Right lobe of liver (tissue), 6 donors: ENCODE results near the gene EMC9. TPM values are rescaled to one million over a fixed set of nuclear protein-coding genes. Genes with fewer than 3 reads are reported as not detected.

Experiments used
- ATAC-seq, 4 donors: fragments of 200-7000 bp; cut with Tn5 transposase; one replicate each; pipeline ENCODE4 v1.9.1; 2020; ENCODE audit warnings: mild to moderate bottlenecking in 4 of 4, moderate library complexity in 4 of 4
- DNase-seq, 3 donors: peaks; one replicate each; pipeline ENCODE4 v3.0.0-alpha.2; 2020
- H3K27ac ChIP-seq, 3 donors: fragments of 200-600 bp; one replicate each; pipeline ENCODE4 v1.8.0; 2022
- H3K27me3 ChIP-seq, 2 donors: fragments of 200-600 bp; one replicate each; pipeline ENCODE4 v1.8.0; 2022
- H3K36me3 ChIP-seq, 4 donors: fragments of 200-600 bp; sonication (generic) in 1 of 4; one replicate each; pipeline versions ENCODE4 v1.5.1 to v1.8.0; 2017 to 2022; ENCODE audit warnings: control low read depth in 1 of 4
- H3K4me1 ChIP-seq, 4 donors: fragments of 200-600 bp; sonication (generic) in 1 of 4; one replicate each; pipeline versions ENCODE4 v1.5.1 to v1.8.0; 2017 to 2022; ENCODE audit warnings: control low read depth in 1 of 4
- H3K4me3 ChIP-seq, 3 donors: fragments of 200-600 bp; one replicate each; pipeline ENCODE4 v1.8.0; 2022
- H3K9me3 ChIP-seq, 4 donors: fragments of 200-600 bp; sonication (generic) in 1 of 4; one replicate each; pipeline versions ENCODE4 v1.5.1 to v1.8.0; 2017 to 2022; ENCODE audit warnings: control low read depth in 1 of 4
- CTCF ChIP-seq, 4 donors: fragments of 200-600 bp in 3 of 4; fragments of 450-650 bp in 1 of 4; IDR thresholded peaks; one replicate each; pipeline versions ENCODE4 v1.5.1 to v1.8.0; 2016 to 2022; ENCODE audit warnings: antibody characterized with exemption in 4 of 4, mild to moderate bottlenecking in 2 of 4
- POLR2A ChIP-seq: fragments of 450-650 bp; IDR thresholded peaks from one replicate; pipeline ENCODE4 v1.6.1; 2017; ENCODE audit warnings: antibody characterized with exemption, mild to moderate bottlenecking
- WGBS: methylation state at CpG from one replicate; pipeline ENCODE4 v1.1.6; 2018; ENCODE audit warnings: low coverage, low lambda C conversion rate; ENCODE audit not compliant: insufficient coverage; ENCODE audit errors: missing lambda C conversion rate; 5-methylcytosine and 5-hydroxymethylcytosine counted together
- intact Hi-C, 2 donors: fragments of 100-400 bp; cut with DNase I; formaldehyde crosslinking; loops; one replicate each; pipeline versions ENCODE4 v1.11.2 to v1.14.1; 2022
- total RNA-seq, 6 experiments: library from RNA; depleted of rRNA in 2 of 6; stranded (reverse); fragments of >200 nt in 2 of 6; fragmentation: NEBNext Ultra II Directional in 3 of 6; extraction: Animal tissue kit (Norgen Biotek cat#: 25700) in 3 of 6; gene quantifications; one replicate each; pipeline versions ENCODE4 v1.1.0 to v1.2.4, GENCODE V29; 2016 to 2023
- donor health status: DM: no; HTN: yes; CAD: no.
- donor health status: DM: no; HTN: no; CAD: no.
- donor health status: DM: no; HTN: no; CAD: no.
- donor health status: DM: no; HTN: yes; CAD: no.
- donor health status: DM: no; HTN: yes; CAD: no.

EMC9 gene
- total RNA-seq, 6 experiments from 2014 or later = 10.2 to 21.4 (median 11.9) TPM

GRCh38 chr14:24135834-24136683 is 5.3 kb downstream of the EMC9 start, which contains the start of gene PSME1:
Gene PSME1 (plus strand): TSS chr14:24136194. CDS start chr14:24136263, 69 bp downstream.
- DNase-seq = peak; percentile 97 to 98 (median 98)
- Histone ChIP-seq H3K4me1 (peaks cover 0 to 52% (median 13%) of the 10 kb centered on the region in 4 donors), H3K4me3 (peak within 1 kb of the TSS; percentile 95 to 99 (median 98)), H3K27ac (peak within 1 kb of the TSS; percentile 87 to 98 (median 94)), H3K27me3 (no peaks in the 10 kb centered on the region), H3K36me3 (peaks cover 0 to 21% (median 4%) of the 10 kb centered on the region in 4 donors), H3K9me3 (no peaks in the 10 kb centered on the region)
- ATAC-seq = peak; percentile 90 to 97 (median 94)
- intact Hi-C loops = no loop called here
- TF ChIP-seq CTCF (IDR thresholded peaks at IDR 0.05) (peak in 1 of 4 donors; percentile 12), POLR2A (peak; percentile 34)
- WGBS = 0% methylated on average over 11 of the region's 75 CpGs

GRCh38 chr14:24135584-24135833 is 5.9 kb downstream of the EMC9 start:
- Histone ChIP-seq H3K27ac (peak overlapping the region in 2 of 3 donors; percentile 62 to 94), H3K4me3 (peak overlapping the region; percentile 95 to 99 (median 98)), H3K36me3 (peaks cover 0 to 21% (median 4%) of the 10 kb centered on the region in 4 donors), H3K4me1 (peaks cover 0 to 57% (median 17%) of the 10 kb centered on the region in 4 donors), H3K9me3 (no peaks in the 10 kb centered on the region), H3K27me3 (no peaks in the 10 kb centered on the region)
- no peak for TF ChIP-seq CTCF (IDR thresholded peaks at IDR 0.05)
- intact Hi-C loops = no loop called here
- WGBS = 2% methylated on average over 5 of the region's 9 CpGs
- no peak for ATAC-seq
- DNase-seq = no peak

- H3K36me3 ChIP-seq = peaks cover 0 to 10% (median 2%) of the 10 kb centered on the region in 4 donors
- peaks cover 0 to 49% (median 15%) of the 10 kb centered on the region in 4 donors for H3K4me1 ChIP-seq
- H3K9me3 ChIP-seq = no peaks in the 10 kb centered on the region
- TF ChIP-seq POLR2A = no peak
- WGBS = 92% methylated on average over 1 of the region's 1 CpG
- no peak for ATAC-seq
- no peak overlapping the region for H3K4me3 ChIP-seq
- no peak overlapping the region for H3K27ac ChIP-seq
- no peak for DNase-seq
- H3K27me3 ChIP-seq = no peaks in the 10 kb centered on the region
- intact Hi-C loops = no loop called here
Measured at GRCh38 chr14:24133735-24134134, 7.7 kb downstream of the EMC9 start.

- Histone ChIP-seq H3K27ac (no peak overlapping the region), H3K4me1 (peaks cover 0 to 48% (median 15%) of the 10 kb centered on the region in 4 donors), H3K27me3 (no peaks in the 10 kb centered on the region), H3K36me3 (peaks cover 0 to 3% (median 0%) of the 10 kb centered on the region in 4 donors), H3K9me3 (no peaks in the 10 kb centered on the region), H3K4me3 (no peak overlapping the region)
- 83% methylated on average over 2 of the region's 2 CpGs for WGBS
- no peak for TF ChIP-seq CTCF (IDR thresholded peaks at IDR 0.05)
- DNase-seq (no peak), ATAC-seq (no peak)
- intact Hi-C loops = no loop called here
Measured at GRCh38 chr14:24132976-24133375, 8.4 kb downstream of the EMC9 start.

- H3K9me3 ChIP-seq = no peaks in the 10 kb centered on the region
- TF ChIP-seq CTCF (IDR thresholded peaks at IDR 0.05) (no peak), POLR2A (peak; percentile 25)
- peaks cover 0 to 42% (median 15%) of the 10 kb centered on the region in 4 donors for H3K4me1 ChIP-seq
- DNase-seq (peak in 2 of 3 donors; percentile 60 to 81), ATAC-seq (peak in 2 of 4 donors; percentile 6 to 15)
- H3K27ac ChIP-seq = peak overlapping the region in 1 of 3 donors; percentile 86
- H3K36me3 ChIP-seq = peaks cover 0 to under 1% (median 0%) of the 10 kb centered on the region in 4 donors
- intact Hi-C loops = no loop called here
- WGBS = 44% methylated on average over 15 of the region's 24 CpGs
- peak overlapping the region in 1 of 3 donors; percentile 18 for H3K4me3 ChIP-seq
- H3K27me3 ChIP-seq = no peaks in the 10 kb centered on the region
Measured at GRCh38 chr14:24132061-24132685, 9.2 kb downstream of the EMC9 start.
